H1 (cell line): ENCODE results near the gene NFIA. TPM values are rescaled to one million over a fixed set of nuclear protein-coding genes. Genes with fewer than 3 reads are reported as not detected.

Experiments
- CTCF ChIA-PET: fragments of 300-600 bp; sonication (Branson Sonifier 250); formaldehyde crosslinking; loops from one replicate; lab custom pipeline; 2021; ENCODE audit not compliant: partially characterized antibody; lab: Charles Lee
- POLR2A ChIA-PET: fragments of 300-600 bp; sonication (Branson Sonifier 250); formaldehyde crosslinking; loops from one replicate; lab custom pipeline; 2021; ENCODE audit warnings: inconsistent platforms; ENCODE audit not compliant: partially characterized antibody; lab: Charles Lee
- DNase-seq, 2 experiments: peaks; one replicate each; pipeline versions ENCODE4 v3.0.0 to v3.0.0-alpha.2; 2010 to 2022; ENCODE audit warnings: low spot score in 2 of 2, low read depth in 1 of 2, mixed read lengths in 1 of 2
- FAIRE-seq: peaks from 2 replicates; lab custom pipeline; 2011; peaks lifted over from hg19 to GRCh38; lab: Jason Lieb, UNC
- H2AFZ ChIP-seq: 2 replicates; pipeline ENCODE4 v1.8.1; 2012; ENCODE audit warnings: low read length, inconsistent platforms
- H2AK5ac ChIP-seq: 2 replicates; pipeline ENCODE4 v1.6.1; 2013; ENCODE audit warnings: low read depth, low read length
- H2BK120ac ChIP-seq: replicated peaks from 2 replicates; pipeline ENCODE3; 2013; ENCODE audit warnings: low read depth, low read length, inconsistent platforms
- H2BK12ac ChIP-seq: 2 replicates; pipeline ENCODE4 v1.6.1; 2013; ENCODE audit warnings: low read depth, low read length
- H2BK15ac ChIP-seq: 2 replicates; pipeline ENCODE4 v1.6.1; 2013; ENCODE audit warnings: low read length
- H2BK20ac ChIP-seq: 2 replicates; pipeline ENCODE4 v1.6.1; 2013; ENCODE audit warnings: low read length
- H2BK5ac ChIP-seq: 2 replicates; pipeline ENCODE4 v1.6.1; 2013; ENCODE audit warnings: low read depth, low read length
- H3K14ac ChIP-seq: 2 replicates; pipeline ENCODE4 v1.6.1; 2013; ENCODE audit warnings: inconsistent platforms; ENCODE audit not compliant: insufficient read length
- H3K18ac ChIP-seq: 2 replicates; pipeline ENCODE4 v1.6.1; 2013; ENCODE audit warnings: low read length; ENCODE audit errors: extremely low read depth
- H3K23ac ChIP-seq: 2 replicates; pipeline ENCODE4 v1.6.1; 2013; ENCODE audit warnings: inconsistent platforms; ENCODE audit not compliant: insufficient read length
- H3K23me2 ChIP-seq: 2 replicates; pipeline ENCODE4 v1.6.1; 2013; ENCODE audit warnings: low read depth, low read length
- H3K27ac ChIP-seq: 2 replicates; pipeline ENCODE4 v1.6.1; 2011; ENCODE audit warnings: low read depth, low read length, inconsistent platforms
- H3K27me3 ChIP-seq, 4 experiments: replicated peaks in 1 of 4; 1 replicate in 1 of 4; 2 replicates in 3 of 4; pipeline versions ENCODE4 v1.6.1 to v1.8.1; 2011 to 2013; ENCODE audit warnings: low read length in 3 of 4, mild to moderate bottlenecking in 3 of 4, inconsistent platforms in 2 of 4, mixed read lengths in 2 of 4, moderate library complexity in 1 of 4; ENCODE audit not compliant: control insufficient read depth in 3 of 4, insufficient read depth in 3 of 4; ENCODE audit errors: extremely low read depth in 1 of 4
- H3K36me3 ChIP-seq, 4 experiments: 2 replicates each; pipeline versions ENCODE4 v1.6.1 to v1.8.1; 2011 to 2013; ENCODE audit warnings: mild to moderate bottlenecking in 4 of 4, low read length in 3 of 4, moderate library complexity in 2 of 4, control low read depth in 1 of 4, inconsistent platforms in 1 of 4; ENCODE audit not compliant: insufficient read depth in 4 of 4, control insufficient read depth in 2 of 4
- H3K4ac ChIP-seq: replicated peaks from 2 replicates; pipeline ENCODE3; 2013; ENCODE audit warnings: low read length, low read depth, mixed read lengths, inconsistent platforms; ENCODE audit not compliant: insufficient read length
- H3K4me1 ChIP-seq, 4 experiments: replicated peaks in 1 of 4; 1 replicate in 1 of 4; 2 replicates in 3 of 4; pipeline versions ENCODE4 v1.6.1 to v1.8.1; 2011 to 2013; ENCODE audit warnings: low read length in 3 of 4, inconsistent platforms in 2 of 4, mixed read lengths in 1 of 4; ENCODE audit not compliant: insufficient read depth in 4 of 4, control insufficient read depth in 3 of 4
- H3K4me2 ChIP-seq, 2 experiments: 2 replicates each; pipeline versions ENCODE4 v1.6.1 to v1.8.1; 2011 to 2013; ENCODE audit warnings: low read depth in 2 of 2, low read length in 2 of 2, control low read depth in 1 of 2, inconsistent platforms in 1 of 2, mild to moderate bottlenecking in 1 of 2; ENCODE audit not compliant: insufficient read depth in 1 of 2
- H3K4me3 ChIP-seq, 4 experiments: fragments of 200-600, 300-600 bp in 1 of 4; sonication (generic), shearing (Covaris generic), sonication (Bioruptor Twin) in 1 of 4; 2 replicates each; pipeline versions ENCODE4 v1.5.1 to v1.8.1; 2011 to 2016; ENCODE audit warnings: low read length in 4 of 4, low read depth in 3 of 4, control low read depth in 2 of 4, inconsistent platforms in 2 of 4, mild to moderate bottlenecking in 2 of 4, mixed read lengths in 1 of 4, moderate library complexity in 1 of 4; ENCODE audit not compliant: insufficient read depth in 2 of 4; ENCODE audit errors: extremely low read depth in 1 of 4
- H3K56ac ChIP-seq: replicated peaks from 2 replicates; pipeline ENCODE3; 2013; ENCODE audit warnings: low read depth, mild to moderate bottlenecking, mixed read lengths, low read length, inconsistent platforms; ENCODE audit not compliant: insufficient read length
- H3K79me1 ChIP-seq: 2 replicates; pipeline ENCODE4 v1.6.1; 2013; ENCODE audit warnings: low read depth, low read length, control low read depth
- H3K79me2 ChIP-seq, 2 experiments: 2 replicates each; pipeline versions ENCODE4 v1.6.1 to v1.8.1; 2012 to 2013; ENCODE audit warnings: low read length in 2 of 2, mild to moderate bottlenecking in 2 of 2, inconsistent platforms in 1 of 2; ENCODE audit not compliant: insufficient read depth in 2 of 2, control insufficient read depth in 1 of 2
- H3K9ac ChIP-seq, 4 experiments: replicated peaks in 1 of 4; 1 replicate in 1 of 4; 2 replicates in 3 of 4; pipeline versions ENCODE4 v1.6.1 to v1.8.1; 2011 to 2013; ENCODE audit warnings: low read depth in 3 of 4, low read length in 3 of 4, control low read depth in 2 of 4, mild to moderate bottlenecking in 2 of 4, moderate library complexity in 2 of 4, inconsistent platforms in 1 of 4; ENCODE audit errors: extremely low read depth in 1 of 4
- H3K9me3 ChIP-seq, 2 experiments: 2 replicates each; pipeline versions ENCODE4 v1.6.1 to v1.8.1; 2012 to 2013; ENCODE audit warnings: mild to moderate bottlenecking in 2 of 2, moderate library complexity in 2 of 2, control low read depth in 1 of 2, inconsistent platforms in 1 of 2, low read depth in 1 of 2, low read length in 1 of 2, mixed read lengths in 1 of 2; ENCODE audit not compliant: insufficient read depth in 2 of 2
- H4K20me1 ChIP-seq, 2 experiments: replicated peaks in 1 of 2; 2 replicates each; pipeline versions ENCODE3 to v1.8.1; 2011 to 2013; ENCODE audit warnings: inconsistent platforms in 2 of 2, low read length in 2 of 2, mild to moderate bottlenecking in 1 of 2; ENCODE audit not compliant: insufficient read depth in 2 of 2, control insufficient read depth in 1 of 2
- H4K5ac ChIP-seq: 2 replicates; pipeline ENCODE4 v1.6.1; 2013; ENCODE audit warnings: low read length, low read depth, mixed read lengths, inconsistent platforms; ENCODE audit not compliant: insufficient read length
- H4K8ac ChIP-seq: 2 replicates; pipeline ENCODE4 v1.8.0; 2013; ENCODE audit warnings: mild to moderate bottlenecking, moderate library complexity, low read length, inconsistent platforms; ENCODE audit not compliant: insufficient read depth; ENCODE audit errors: extremely low read depth
- H4K91ac ChIP-seq: replicated peaks from 2 replicates; pipeline ENCODE3; 2013; ENCODE audit warnings: low read length, mixed read lengths, inconsistent platforms; ENCODE audit not compliant: insufficient read length
- CEBPB ChIP-seq: IDR thresholded peaks from 2 replicates; pipeline ENCODE4 v1.6.1; 2012; ENCODE audit warnings: low read depth, low read length
- EGR1 ChIP-seq: IDR thresholded peaks from 2 replicates; pipeline ENCODE4 v1.6.1; 2011; ENCODE audit warnings: low read depth, low read length, borderline replicate concordance
- MAFK ChIP-seq: IDR thresholded peaks from 2 replicates; pipeline ENCODE4 v1.6.1; 2012; ENCODE audit warnings: low read depth, mild to moderate bottlenecking, improper control_type of control experiment, low read length
- WGBS, 2 experiments: shearing (Covaris generic) in 1 of 2; methylation state at CpG; one replicate each; pipeline versions ENCODE4 v1.1.6 to v1.1.7; 2013 to 2015; ENCODE audit warnings: low lambda C conversion rate in 2 of 2, mixed read lengths in 2 of 2, inconsistent platforms in 1 of 2, low coverage in 1 of 2, missing lambda C conversion rate in 1 of 2; ENCODE audit not compliant: insufficient replicate concordance in 2 of 2, insufficient coverage in 1 of 2, insufficient read length in 1 of 2; ENCODE audit errors: extremely low coverage in 1 of 2, missing lambda C conversion rate in 1 of 2; 5-methylcytosine and 5-hydroxymethylcytosine counted together
- polyA plus RNA-seq, 7 experiments: library from polyadenylated mRNA; depleted of rRNA in 3 of 7; stranded (reverse) in 5 of 7; unstranded in 2 of 7; fragments of >200 nt in 5 of 7; fragments of 200-250 nt in 2 of 7; gene quantifications; 1 replicate in 5 of 7; 2 replicates in 1 of 7; 4 replicates in 1 of 7; pipeline versions ENCODE4 v1.2.1 to v1.2.3, GENCODE V29; 2011 to 2013; ENCODE audit warnings: missing spikeins in 2 of 7, mixed read lengths in 2 of 7
- total RNA-seq: library from RNA; stranded (reverse); fragmentation: NEBNext Ultra II Directional; extraction: Animal tissue kit (Norgen Biotek cat#: 25700); gene quantifications from 2 replicates; pipeline ENCODE4 v1.2.1, GENCODE V29; 2021

Gene NFIA
- total and polyA plus RNA-seq, 2 of the 8 experiments (the other 6 are each of a cell fraction or from before 2014, with no cell fraction given), result 1.8 to 2.3 TPM

DNA sequence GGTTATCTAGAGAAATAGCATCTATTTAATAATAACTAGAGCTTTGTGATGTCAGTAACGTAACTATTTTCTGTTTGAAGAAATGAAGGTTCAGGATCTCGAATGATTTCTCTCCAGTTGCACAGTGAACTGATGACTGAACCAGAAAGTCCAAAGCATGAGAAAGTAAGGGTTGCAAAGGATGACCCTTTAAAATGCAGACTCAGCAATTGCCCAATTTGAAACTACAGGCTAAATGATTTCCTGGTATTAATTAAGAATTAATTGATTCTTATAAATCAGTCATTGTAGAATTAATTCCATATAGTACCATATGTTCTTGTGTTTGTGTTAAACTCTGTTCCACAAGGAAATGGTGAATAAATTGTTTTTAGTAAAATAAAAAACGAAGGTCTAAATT, 318.6 kb downstream of the NFIA start:
- DNase-seq, result no peak
- H3K36me3 ChIP-seq, result no peaks in the 10 kb centered on the region
- POLR2A ChIA-PET, result interaction anchor here (0.6 kb wide), 1 partner anchor 275 kb away, joined by 3 read pairs; no protein-coding TSS in a partner anchor
- H2BK15ac ChIP-seq, result no peak overlapping the region
- FAIRE-seq, result no peak
- H3K18ac ChIP-seq, result no peak overlapping the region
- H3K9ac ChIP-seq, result no peak overlapping the region
- H3K79me1 ChIP-seq, result no peaks in the 10 kb centered on the region
- no peak overlapping the region for H3K4me2 ChIP-seq
- H3K4me3 ChIP-seq, result no peak overlapping the region
- H2AFZ ChIP-seq, result no peak overlapping the region
- no peaks in the 10 kb centered on the region for H3K9me3 ChIP-seq
- WGBS, 2 experiments, result 92% methylated on average over 3 of the region's 3 CpGs; no CpG with 5 or more reads in 1 of the 2 experiments
- H3K79me2 ChIP-seq, result no peaks in the 10 kb centered on the region
- no peak overlapping the region for H2BK120ac ChIP-seq
- no peak overlapping the region for H3K56ac ChIP-seq
- H3K4ac ChIP-seq, result no peak overlapping the region
- H3K27me3 ChIP-seq, result peaks cover 0 to 1% (median 0%) of the 10 kb centered on the region in 4 experiments; a peak in 1 of 7 replicates
- no peak overlapping the region for H2AK5ac ChIP-seq
- no peak overlapping the region for H2BK5ac ChIP-seq
- H4K5ac ChIP-seq, result no peak overlapping the region
- H4K8ac ChIP-seq, result no peak overlapping the region
- no peak overlapping the region for H3K14ac ChIP-seq
- TF ChIP-seq MAFK (peak; percentile 57; the same call in 1 of the 2 replicates), CEBPB (no peak), EGR1 (no peak)
- H3K23me2 ChIP-seq, result no peaks in the 10 kb centered on the region
- H4K20me1 ChIP-seq, result no peaks in the 10 kb centered on the region
- H3K27ac ChIP-seq, result no peak overlapping the region
- H2BK20ac ChIP-seq, result no peak overlapping the region
- H2BK12ac ChIP-seq, result no peak overlapping the region
- H4K91ac ChIP-seq, result no peak overlapping the region
- H3K23ac ChIP-seq, result no peak overlapping the region
- CTCF ChIA-PET, result interaction anchor here (0.6 to 0.7 kb wide), 2 partner anchors 50 to 267 kb away, joined by 3 read pairs; no protein-coding TSS in a partner anchor
- no peaks in the 10 kb centered on the region; a peak in 1 of 7 replicates for H3K4me1 ChIP-seq
